HepG2 (cell line): ENCODE data around the gene LCORL. TPM values are rescaled to one million over a fixed set of nuclear protein-coding genes. Genes with fewer than 3 reads are reported as not detected.

Experiments
- BRD4 ChIP-seq: sonication (generic); formaldehyde crosslinking; IDR thresholded peaks from 2 replicates; pipeline ENCODE4 v1.4.0; 2020; ENCODE audit warnings: missing genetic modification reagents
- DDIT3 ChIP-seq: sonication (generic); formaldehyde crosslinking; IDR thresholded peaks from 2 replicates; pipeline ENCODE4 v1.4.0; 2020; ENCODE audit warnings: mild to moderate bottlenecking, missing genetic modification reagents
- GABPB1 ChIP-seq: IDR thresholded peaks from 2 replicates; pipeline ENCODE4 v1.6.1; 2016; ENCODE audit warnings: mild to moderate bottlenecking, missing genetic modification reagents, moderate library complexity, missing compliant biosample characterization
- GLI4 ChIP-seq: sonication (generic); formaldehyde crosslinking; IDR thresholded peaks from 2 replicates; pipeline ENCODE4 v1.5.1; 2020; ENCODE audit warnings: missing genetic modification reagents, mild to moderate bottlenecking, moderate library complexity, borderline replicate concordance
- GTF3A ChIP-seq: sonication (generic); formaldehyde crosslinking; conservative IDR thresholded peaks from 2 replicates; pipeline ENCODE4 v1.4.0; 2020; ENCODE audit warnings: mild to moderate bottlenecking, missing genetic modification reagents
- NFRKB ChIP-seq: fragments of 450-650 bp; IDR thresholded peaks from 2 replicates; pipeline ENCODE4 v1.6.1; 2017
- REXO4 ChIP-seq: sonication (generic); formaldehyde crosslinking; IDR thresholded peaks from 2 replicates; pipeline ENCODE4 v1.8.0; 2022; ENCODE audit warnings: missing genetic modification reagents, mild to moderate bottlenecking, borderline replicate concordance
- RNF2 ChIP-seq: fragments of 450-650 bp; conservative IDR thresholded peaks from 2 replicates; pipeline ENCODE4 v1.6.1; 2016; ENCODE audit warnings: low read depth
- RORA ChIP-seq: sonication (generic); formaldehyde crosslinking; IDR thresholded peaks from 2 replicates; pipeline ENCODE4 v1.5.0; 2020; ENCODE audit warnings: mild to moderate bottlenecking, missing genetic modification reagents, moderate library complexity
- XBP1 ChIP-seq: sonication (generic); formaldehyde crosslinking; IDR thresholded peaks from 2 replicates; pipeline ENCODE4 v1.5.0; 2020; ENCODE audit warnings: missing genetic modification reagents
- ZBTB37 ChIP-seq: sonication (generic); formaldehyde crosslinking; IDR thresholded peaks from 2 replicates; pipeline ENCODE4 v1.4.0; 2020; ENCODE audit warnings: mild to moderate bottlenecking, missing genetic modification reagents
- ZKSCAN1 ChIP-seq: fragments of 150-350 bp; IDR thresholded peaks from 2 replicates; pipeline ENCODE4 v1.6.1; 2014; ENCODE audit warnings: low read length
- ZMAT5 ChIP-seq: sonication (generic); formaldehyde crosslinking; IDR thresholded peaks from 2 replicates; pipeline ENCODE4 v1.5.0; 2020; ENCODE audit warnings: mild to moderate bottlenecking, low read depth, missing genetic modification reagents, borderline replicate concordance
- ZNF326 ChIP-seq: sonication (generic); formaldehyde crosslinking; IDR thresholded peaks from 2 replicates; pipeline ENCODE4 v1.4.0; 2020; ENCODE audit warnings: missing genetic modification reagents, borderline replicate concordance
- ZNF333 ChIP-seq: sonication (generic); formaldehyde crosslinking; IDR thresholded peaks from 2 replicates; pipeline ENCODE4 v1.4.0; 2020; ENCODE audit warnings: mild to moderate bottlenecking, missing genetic modification reagents, borderline replicate concordance
- ZSCAN21 ChIP-seq: sonication (generic); formaldehyde crosslinking; IDR thresholded peaks from 2 replicates; pipeline ENCODE4 v1.8.0; 2022; ENCODE audit warnings: mild to moderate bottlenecking, missing genetic modification reagents, moderate library complexity, borderline replicate concordance
- ZSCAN29 ChIP-seq: sonication (generic); formaldehyde crosslinking; conservative IDR thresholded peaks from 2 replicates; pipeline ENCODE4 v1.4.0; 2020; ENCODE audit warnings: mild to moderate bottlenecking, missing genetic modification reagents
- ZSCAN30 ChIP-seq: sonication (generic); formaldehyde crosslinking; IDR thresholded peaks from 2 replicates; pipeline ENCODE4 v1.5.0; 2020; ENCODE audit warnings: mild to moderate bottlenecking, missing genetic modification reagents
- polyA plus RNA-seq, 8 experiments: library from polyadenylated mRNA; depleted of rRNA in 3 of 8; stranded (reverse) in 7 of 8; unstranded in 1 of 8; fragments of >200 nt; fragmentation: Illumina TruSeq in 4 of 8; extraction: Trizol in 4 of 8; gene quantifications; 2 replicates each; pipeline versions ENCODE4 v1.2.1 to v1.2.3, GENCODE V29; 2011 to 2016; ENCODE audit warnings: low read depth in 4 of 8, missing spikeins in 1 of 8, mixed read lengths in 1 of 8; ENCODE audit not compliant: insufficient read depth in 1 of 8
- total RNA-seq, 5 experiments: library from RNA; depleted of rRNA; stranded (reverse); fragments of >200 nt; fragmentation: Illumina TruSeq; extraction: Trizol; gene quantifications; 2 replicates each; pipeline ENCODE4 v1.2.3, GENCODE V29; 2016; ENCODE audit warnings: low read depth in 1 of 5
- TF ChIP-seq, protein P1 (sequence below): sonication (generic); formaldehyde crosslinking; IDR thresholded peaks from 2 replicates; pipeline ENCODE4 v1.8.1; 2023; ENCODE audit warnings: mild to moderate bottlenecking, missing genetic modification reagents
- TF ChIP-seq, protein P2 (sequence below): sonication (generic); formaldehyde crosslinking; conservative IDR thresholded peaks from 2 replicates; pipeline ENCODE4 v1.4.0; 2020; ENCODE audit warnings: missing genetic modification reagents
- TF ChIP-seq, protein P3 (sequence below): IDR thresholded peaks from 2 replicates; pipeline ENCODE4 v1.4.0; 2020; ENCODE audit warnings: mild to moderate bottlenecking, missing genetic modification reagents

The LCORL gene
- total and polyA plus RNA-seq, 2 of the 13 experiments (the other 11 are each of a cell fraction or from before 2014, with no cell fraction given) = 5.3 to 14.5 TPM

- TF ChIP-seq GLI4 (CRISPR knock-in tag) (no peak), ZBTB37 (CRISPR knock-in tag) (no peak), ZSCAN29 (CRISPR knock-in tag) (peak; percentile 92), NFRKB (no peak), REXO4 (CRISPR knock-in tag) (no peak), ZKSCAN1 (no peak), ZSCAN21 (CRISPR knock-in tag) (no peak), XBP1 (CRISPR knock-in tag) (no peak), DDIT3 (CRISPR knock-in tag) (no peak), GABPB1 (peak; percentile 81), ZSCAN30 (CRISPR knock-in tag) (0 out of 2 replicates have a peak, but pooled peaks have one; percentile 61), BRD4 (CRISPR knock-in tag) (no peak), RORA (no peak), RNF2 (peak; percentile 64; the same call in 1 of the 2 replicates), GTF3A (CRISPR knock-in tag) (0 out of 2 replicates have a peak, but pooled peaks have one; percentile 67), ZNF326 (CRISPR knock-in tag) (no peak), ZNF333 (no peak), ZMAT5 (CRISPR knock-in tag) (no peak)
- TF ChIP-seq, protein P1, sequence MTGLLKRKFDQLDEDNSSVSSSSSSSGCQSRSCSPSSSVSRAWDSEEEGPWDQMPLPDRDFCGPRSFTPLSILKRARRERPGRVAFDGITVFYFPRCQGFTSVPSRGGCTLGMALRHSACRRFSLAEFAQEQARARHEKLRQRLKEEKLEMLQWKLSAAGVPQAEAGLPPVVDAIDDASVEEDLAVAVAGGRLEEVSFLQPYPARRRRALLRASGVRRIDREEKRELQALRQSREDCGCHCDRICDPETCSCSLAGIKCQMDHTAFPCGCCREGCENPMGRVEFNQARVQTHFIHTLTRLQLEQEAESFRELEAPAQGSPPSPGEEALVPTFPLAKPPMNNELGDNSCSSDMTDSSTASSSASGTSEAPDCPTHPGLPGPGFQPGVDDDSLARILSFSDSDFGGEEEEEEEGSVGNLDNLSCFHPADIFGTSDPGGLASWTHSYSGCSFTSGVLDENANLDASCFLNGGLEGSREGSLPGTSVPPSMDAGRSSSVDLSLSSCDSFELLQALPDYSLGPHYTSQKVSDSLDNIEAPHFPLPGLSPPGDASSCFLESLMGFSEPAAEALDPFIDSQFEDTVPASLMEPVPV (CRISPR knock-in tag) = peak; percentile 90
- TF ChIP-seq, protein P2, sequence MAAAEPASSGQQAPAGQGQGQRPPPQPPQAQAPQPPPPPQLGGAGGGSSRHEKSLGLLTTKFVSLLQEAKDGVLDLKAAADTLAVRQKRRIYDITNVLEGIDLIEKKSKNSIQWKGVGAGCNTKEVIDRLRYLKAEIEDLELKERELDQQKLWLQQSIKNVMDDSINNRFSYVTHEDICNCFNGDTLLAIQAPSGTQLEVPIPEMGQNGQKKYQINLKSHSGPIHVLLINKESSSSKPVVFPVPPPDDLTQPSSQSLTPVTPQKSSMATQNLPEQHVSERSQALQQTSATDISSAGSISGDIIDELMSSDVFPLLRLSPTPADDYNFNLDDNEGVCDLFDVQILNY (CRISPR knock-in tag) = no peak
- TF ChIP-seq, protein P3, sequence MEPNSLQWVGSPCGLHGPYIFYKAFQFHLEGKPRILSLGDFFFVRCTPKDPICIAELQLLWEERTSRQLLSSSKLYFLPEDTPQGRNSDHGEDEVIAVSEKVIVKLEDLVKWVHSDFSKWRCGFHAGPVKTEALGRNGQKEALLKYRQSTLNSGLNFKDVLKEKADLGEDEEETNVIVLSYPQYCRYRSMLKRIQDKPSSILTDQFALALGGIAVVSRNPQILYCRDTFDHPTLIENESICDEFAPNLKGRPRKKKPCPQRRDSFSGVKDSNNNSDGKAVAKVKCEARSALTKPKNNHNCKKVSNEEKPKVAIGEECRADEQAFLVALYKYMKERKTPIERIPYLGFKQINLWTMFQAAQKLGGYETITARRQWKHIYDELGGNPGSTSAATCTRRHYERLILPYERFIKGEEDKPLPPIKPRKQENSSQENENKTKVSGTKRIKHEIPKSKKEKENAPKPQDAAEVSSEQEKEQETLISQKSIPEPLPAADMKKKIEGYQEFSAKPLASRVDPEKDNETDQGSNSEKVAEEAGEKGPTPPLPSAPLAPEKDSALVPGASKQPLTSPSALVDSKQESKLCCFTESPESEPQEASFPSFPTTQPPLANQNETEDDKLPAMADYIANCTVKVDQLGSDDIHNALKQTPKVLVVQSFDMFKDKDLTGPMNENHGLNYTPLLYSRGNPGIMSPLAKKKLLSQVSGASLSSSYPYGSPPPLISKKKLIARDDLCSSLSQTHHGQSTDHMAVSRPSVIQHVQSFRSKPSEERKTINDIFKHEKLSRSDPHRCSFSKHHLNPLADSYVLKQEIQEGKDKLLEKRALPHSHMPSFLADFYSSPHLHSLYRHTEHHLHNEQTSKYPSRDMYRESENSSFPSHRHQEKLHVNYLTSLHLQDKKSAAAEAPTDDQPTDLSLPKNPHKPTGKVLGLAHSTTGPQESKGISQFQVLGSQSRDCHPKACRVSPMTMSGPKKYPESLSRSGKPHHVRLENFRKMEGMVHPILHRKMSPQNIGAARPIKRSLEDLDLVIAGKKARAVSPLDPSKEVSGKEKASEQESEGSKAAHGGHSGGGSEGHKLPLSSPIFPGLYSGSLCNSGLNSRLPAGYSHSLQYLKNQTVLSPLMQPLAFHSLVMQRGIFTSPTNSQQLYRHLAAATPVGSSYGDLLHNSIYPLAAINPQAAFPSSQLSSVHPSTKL (CRISPR knock-in tag) = peak; percentile 37; the same call in 1 of the 2 replicates
Observed at GRCh38 chr4:18021720-18022571, at the start of gene LCORL (continued).
